ENCODE results near the gene CUBN. TPM values are rescaled to one million over a fixed set of nuclear protein-coding genes. Genes with fewer than 3 reads are reported as not detected.

Gene CUBN
- total and polyA plus RNA-seq, 2 experiments from 2014 or later = 0.41 to 0.65 TPM

- no peak overlapping the region for H2AFZ ChIP-seq
- H3K9me3 ChIP-seq (ENCODE audit: low read depth) = no peaks in the 10 kb centered on the region
- no peak overlapping the region for H3K4me2 ChIP-seq (ENCODE audit: unreplicated experiment)
- no peak overlapping the region for H3K4me3 ChIP-seq
- TF ChIP-seq EZH2 (IDR thresholded peaks at IDR 0.05; ENCODE audit: insufficient read depth, poor library complexity, severe bottlenecking) (no peak), EZH2phosphoT487 (IDR thresholded peaks at IDR 0.05; ENCODE audit: insufficient read depth, low read depth) (no peak)
- no peaks in the 10 kb centered on the region for H3K9me2 ChIP-seq (ENCODE audit: insufficient read depth)
- no peaks in the 10 kb centered on the region for H3K36me3 ChIP-seq (ENCODE audit: low read depth)
- peaks cover 14% of the 10 kb centered on the region; the same call in 1 of the 2 replicates for H3F3A ChIP-seq (ENCODE audit: insufficient read depth)
- no peaks in the 10 kb centered on the region for H3K27me3 ChIP-seq (replicated peaks; ENCODE audit: insufficient read depth)
- WGBS, 2 experiments (ENCODE audit: low coverage in 1 of 2, low lambda C conversion rate in 2 of 2, missing lambda C conversion rate in 2 of 2) = 96 to 97% methylated on average over 5 of the region's 5 CpGs
- H3K9ac ChIP-seq = no peak overlapping the region
- H3K27ac ChIP-seq = no peak overlapping the region
- no peaks in the 10 kb centered on the region for H3K79me2 ChIP-seq (ENCODE audit: insufficient read depth)
- DNase-seq = no peak
- H4K20me1 ChIP-seq (ENCODE audit: insufficient read depth) = no peaks in the 10 kb centered on the region
- H3K4me1 ChIP-seq (ENCODE audit: insufficient read depth) = peaks cover 13% of the 10 kb centered on the region
- in situ Hi-C loops (cut with MboI) = no loop called here
Measured at GRCh38 chr10:17126327-17126726, 3.3 kb downstream of the CUBN start.

GRCh38 chr10:17125206-17125893, 4.3 kb downstream of the CUBN start:
- H3K4me1 ChIP-seq (ENCODE audit: insufficient read depth) = peaks cover 13% of the 10 kb centered on the region
- no peak overlapping the region for H3K9ac ChIP-seq
- H3K4me2 ChIP-seq (ENCODE audit: unreplicated experiment) = no peak overlapping the region
- no peak overlapping the region for H3K4me3 ChIP-seq
- H3K36me3 ChIP-seq (ENCODE audit: low read depth) = no peaks in the 10 kb centered on the region
- H4K20me1 ChIP-seq (ENCODE audit: insufficient read depth) = no peaks in the 10 kb centered on the region
- H3K27ac ChIP-seq = no peak overlapping the region
- H3K79me2 ChIP-seq (ENCODE audit: insufficient read depth) = no peaks in the 10 kb centered on the region
- no peaks in the 10 kb centered on the region for H3K9me3 ChIP-seq (ENCODE audit: low read depth)
- H2AFZ ChIP-seq = no peak overlapping the region
- no peaks in the 10 kb centered on the region for H3K9me2 ChIP-seq (ENCODE audit: insufficient read depth)
- peaks cover 14% of the 10 kb centered on the region; the same call in 1 of the 2 replicates for H3F3A ChIP-seq (ENCODE audit: insufficient read depth)
- TF ChIP-seq EZH2phosphoT487 (IDR thresholded peaks at IDR 0.05; ENCODE audit: insufficient read depth, low read depth) = no peak
- no peak for TF ChIP-seq EZH2 (IDR thresholded peaks at IDR 0.05; ENCODE audit: insufficient read depth, poor library complexity, severe bottlenecking)
- no peaks in the 10 kb centered on the region for H3K27me3 ChIP-seq (replicated peaks; ENCODE audit: insufficient read depth)
- 87% methylated on average over 5 of the region's 5 CpGs for WGBS, 2 experiments (ENCODE audit: low coverage in 1 of 2, low lambda C conversion rate in 2 of 2, missing lambda C conversion rate in 2 of 2)
- no peak for DNase-seq
- in situ Hi-C loops (cut with MboI) = no loop called here

- Histone ChIP-seq H3K27ac (no peak overlapping the region), H3K36me3 (ENCODE audit: low read depth) (no peaks in the 10 kb centered on the region), H4K20me1 (ENCODE audit: insufficient read depth) (no peaks in the 10 kb centered on the region), H2AFZ (no peak overlapping the region), H3F3A (ENCODE audit: insufficient read depth) (peaks cover 14% of the 10 kb centered on the region; the same call in 1 of the 2 replicates), H3K4me2 (ENCODE audit: unreplicated experiment) (no peak overlapping the region), H3K79me2 (ENCODE audit: insufficient read depth) (no peaks in the 10 kb centered on the region), H3K27me3 (replicated peaks; ENCODE audit: insufficient read depth) (no peaks in the 10 kb centered on the region), H3K4me3 (no peak overlapping the region), H3K4me1 (ENCODE audit: insufficient read depth) (peaks cover 13% of the 10 kb centered on the region), H3K9me3 (ENCODE audit: low read depth) (no peaks in the 10 kb centered on the region), H3K9me2 (ENCODE audit: insufficient read depth) (no peaks in the 10 kb centered on the region), H3K9ac (no peak overlapping the region)
- TF ChIP-seq EZH2 (IDR thresholded peaks at IDR 0.05; ENCODE audit: insufficient read depth, poor library complexity, severe bottlenecking) (no peak), EZH2phosphoT487 (IDR thresholded peaks at IDR 0.05; ENCODE audit: insufficient read depth, low read depth) (no peak)
- 93 to 99% methylated on average over 3 of the region's 3 CpGs for WGBS, 2 experiments (ENCODE audit: low coverage in 1 of 2, low lambda C conversion rate in 2 of 2, missing lambda C conversion rate in 2 of 2)
- DNase-seq = no peak
- in situ Hi-C loops (cut with MboI) = no loop called here
Measured at GRCh38 chr10:17123961-17124360, 5.7 kb downstream of the CUBN start.

- Histone ChIP-seq H3K4me1 (ENCODE audit: insufficient read depth) (peaks cover 13% of the 10 kb centered on the region), H3K27ac (peak overlapping the region; percentile 52), H3K4me2 (ENCODE audit: unreplicated experiment) (peak overlapping the region; percentile 25), H3K9me3 (ENCODE audit: low read depth) (no peaks in the 10 kb centered on the region), H3K79me2 (ENCODE audit: insufficient read depth) (no peaks in the 10 kb centered on the region), H3K9me2 (ENCODE audit: insufficient read depth) (no peaks in the 10 kb centered on the region), H3K4me3 (no peak overlapping the region), H3F3A (ENCODE audit: insufficient read depth) (peaks cover 14% of the 10 kb centered on the region; the same call in 1 of the 2 replicates), H3K36me3 (ENCODE audit: low read depth) (no peaks in the 10 kb centered on the region), H4K20me1 (ENCODE audit: insufficient read depth) (no peaks in the 10 kb centered on the region), H2AFZ (no peak overlapping the region), H3K9ac (peak overlapping the region; percentile 8), H3K27me3 (replicated peaks; ENCODE audit: insufficient read depth) (no peaks in the 10 kb centered on the region)
- in situ Hi-C loops (cut with MboI) = no loop called here
- peak; percentile 74 for DNase-seq
- whole genome bisulfite sequencing, 2 experiments (ENCODE audit: low coverage in 1 of 2, low lambda C conversion rate in 2 of 2, missing lambda C conversion rate in 2 of 2) = 64 to 70% methylated on average over 5 of the region's 5 CpGs
- TF ChIP-seq EZH2phosphoT487 (IDR thresholded peaks at IDR 0.05; ENCODE audit: insufficient read depth, low read depth) = no peak
- no peak for TF ChIP-seq EZH2 (IDR thresholded peaks at IDR 0.05; ENCODE audit: insufficient read depth, poor library complexity, severe bottlenecking)
Measured at GRCh38 chr10:17122726-17123661, 6.6 kb downstream of the CUBN start.
